ENCODE data around the gene CEBPB.

Gene CEBPB

DNA sequence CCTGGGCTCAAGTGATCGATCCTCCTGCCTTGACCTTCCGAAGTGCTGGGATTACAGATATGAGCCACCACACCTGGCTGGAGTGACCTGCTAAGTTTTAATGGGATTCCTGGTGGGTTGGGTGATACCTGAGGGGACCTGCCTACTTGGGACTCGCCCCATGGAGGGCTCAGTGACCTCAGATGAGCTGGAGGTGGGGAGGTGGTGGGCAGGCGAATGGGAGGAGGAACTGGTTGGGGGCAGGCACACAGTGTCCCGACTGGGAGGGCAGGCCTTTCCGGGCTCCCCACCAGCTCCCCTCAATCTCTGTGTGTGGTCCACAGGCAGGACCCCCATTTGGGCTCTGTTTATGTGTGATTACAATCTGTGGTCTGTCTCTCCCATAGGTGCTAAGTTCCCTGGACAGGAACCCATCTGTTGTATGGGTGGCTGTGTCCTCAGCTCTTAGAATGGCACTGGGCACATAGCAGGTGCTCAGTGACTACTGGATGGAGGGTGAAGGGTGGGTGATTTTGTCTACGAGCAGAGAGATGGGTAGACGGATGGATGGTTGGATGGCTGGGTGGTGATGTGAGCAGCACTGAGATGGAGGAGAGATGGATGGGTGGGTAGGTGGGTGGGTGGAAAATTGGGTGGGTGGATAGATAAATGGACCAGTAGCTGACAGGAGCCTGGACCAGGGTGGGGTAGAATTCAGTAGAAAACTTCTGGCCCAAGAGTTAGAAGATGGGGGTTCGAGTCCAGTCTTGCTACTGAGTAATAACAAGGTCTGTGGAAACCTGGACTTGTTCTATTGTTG is 23.8 kb downstream of the CEBPB start:
- no peak for DNase-seq

DNA sequence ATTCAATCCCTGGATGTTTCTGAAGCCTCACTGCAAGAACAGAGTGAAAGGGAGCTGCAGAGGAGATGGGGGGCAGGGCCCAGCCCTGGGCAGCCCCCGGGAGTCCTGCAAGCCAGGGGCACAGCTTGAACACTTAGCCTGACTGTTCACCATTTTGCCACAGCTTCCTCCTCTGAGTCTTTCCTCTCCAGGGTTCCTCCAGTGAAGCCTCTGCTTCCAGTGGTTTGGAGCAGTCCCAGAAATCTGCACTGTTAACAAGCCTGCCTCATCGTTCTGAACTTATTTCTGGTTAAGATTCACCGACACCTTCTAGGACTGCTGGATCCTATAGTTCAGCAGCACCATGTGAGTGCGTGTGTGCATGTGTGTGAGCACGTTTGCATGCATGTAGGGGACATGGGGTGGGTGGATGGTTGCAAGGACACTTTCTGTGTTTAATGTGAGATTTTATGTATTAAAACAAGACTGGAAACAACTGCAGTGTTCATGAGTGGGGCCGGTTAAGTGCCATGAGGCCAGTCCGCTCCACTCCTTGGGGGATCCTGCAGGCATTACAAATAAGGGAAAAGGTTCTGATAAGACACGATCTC is 24.6 kb downstream of the CEBPB start:
- no peak for DNase-seq

DNA sequence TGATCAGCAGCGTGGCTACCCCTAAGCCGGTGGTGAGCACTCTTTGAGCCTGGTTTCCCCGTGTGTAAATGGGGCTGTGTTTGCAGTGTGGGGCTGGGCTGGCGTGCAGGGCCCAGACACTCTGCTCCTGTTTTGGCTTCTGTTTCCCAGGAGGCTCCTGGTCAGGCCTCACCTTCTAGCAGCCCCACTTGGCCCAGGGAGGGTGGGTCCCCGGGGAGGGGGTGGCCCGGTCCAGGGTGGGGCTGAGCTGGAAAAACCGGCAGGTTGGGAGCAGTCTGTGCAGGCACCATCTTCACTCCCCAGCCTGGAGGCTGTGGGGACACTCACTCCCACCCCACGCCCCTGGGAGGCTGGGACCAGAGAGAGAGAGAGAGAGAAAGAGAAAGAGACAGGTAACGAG is 25.3 kb downstream of the CEBPB start:
- DNase-seq = no peak

DNA sequence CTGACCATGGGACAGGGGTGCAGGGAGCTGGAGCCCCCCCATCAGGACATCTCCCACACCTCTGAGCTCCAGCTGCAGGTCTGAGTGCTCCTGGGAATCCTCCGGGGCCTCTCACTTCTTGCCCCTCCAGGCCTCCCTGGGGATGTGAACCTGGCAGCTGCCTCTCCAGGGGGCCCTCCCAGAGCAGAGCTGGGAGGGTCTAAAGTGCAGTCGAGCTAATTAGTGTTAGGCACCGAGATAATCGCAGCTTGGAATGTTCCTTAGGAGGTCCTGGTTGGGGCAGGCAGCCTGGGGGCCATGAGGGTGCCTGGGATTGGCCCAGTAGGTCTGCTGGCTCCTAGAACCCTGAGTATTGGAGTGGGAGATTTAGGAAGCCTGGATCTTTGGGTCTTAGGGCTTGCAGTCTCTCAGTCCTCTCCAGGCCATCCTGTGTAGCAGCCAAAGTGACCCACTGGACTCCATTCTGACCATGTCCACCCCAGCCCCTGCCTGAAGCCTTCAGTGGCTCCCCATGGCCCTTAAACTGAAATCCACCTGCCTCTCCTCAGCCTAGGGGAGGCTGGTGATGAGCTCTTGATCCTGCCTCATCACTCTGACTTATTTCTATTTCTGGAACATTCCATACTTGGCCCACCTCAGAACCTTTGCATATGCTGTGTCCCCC is 26.0 kb downstream of the CEBPB start:
- no peak for DNase-seq

DNA sequence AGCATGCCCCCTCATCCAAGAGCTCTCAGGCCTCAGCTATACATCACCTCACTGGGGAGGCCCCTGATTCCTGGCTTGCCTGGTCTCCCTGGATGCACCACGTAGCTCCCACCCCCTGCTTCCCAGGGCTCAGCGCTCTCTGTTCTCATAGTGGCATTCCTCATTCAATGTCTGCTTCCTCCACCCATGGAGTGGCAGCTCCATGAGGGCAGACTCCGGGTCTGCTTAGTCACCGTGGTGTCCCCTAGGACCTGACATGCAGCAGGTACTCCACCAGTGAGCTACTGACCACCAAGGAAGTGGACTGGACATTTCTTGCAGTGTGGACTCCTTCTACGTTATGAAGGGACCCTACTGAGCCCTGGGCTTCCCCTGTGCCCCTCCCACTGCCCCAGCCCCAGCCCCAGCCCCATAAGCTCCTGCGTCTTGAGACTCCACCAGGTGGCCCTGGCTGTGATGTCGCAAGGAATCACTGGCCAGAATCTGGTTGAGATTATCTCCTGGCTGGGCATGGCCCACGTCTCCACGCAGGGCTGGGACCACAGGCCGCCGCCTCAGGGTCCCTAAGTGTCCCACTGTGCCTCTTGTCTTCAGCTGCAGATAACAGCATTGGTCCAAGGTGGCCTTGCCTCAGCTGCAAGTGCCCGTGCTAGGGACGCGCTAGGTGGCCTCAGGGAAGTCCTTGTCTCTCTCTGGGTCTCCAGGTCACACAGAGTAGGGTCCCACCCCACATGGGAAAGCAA is 26.7 kb downstream of the CEBPB start:
- DNase-seq = no peak

DNA sequence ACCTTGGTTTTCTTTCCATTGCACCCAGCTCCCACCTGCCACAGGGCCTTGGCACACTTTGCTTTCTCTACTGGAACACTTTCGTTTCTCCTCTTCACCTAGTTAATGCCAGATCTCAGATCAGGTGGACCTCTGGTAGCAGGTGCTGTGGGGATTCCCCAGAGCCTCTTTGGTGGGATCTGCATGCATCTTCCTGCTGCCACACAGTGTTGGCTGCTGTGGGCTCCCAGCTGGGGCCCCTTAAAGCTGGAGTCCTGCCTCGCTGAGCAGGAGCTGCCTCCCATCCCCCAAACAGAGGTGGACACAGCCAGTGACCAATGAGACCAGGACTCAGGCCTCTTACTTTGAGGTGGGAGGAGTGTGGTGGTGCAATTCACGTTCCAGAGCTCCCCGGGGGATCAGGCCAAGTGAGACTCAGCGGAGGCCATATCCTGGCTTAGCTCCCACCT is 28.4 kb downstream of the CEBPB start:
- no peak for DNase-seq

DNA sequence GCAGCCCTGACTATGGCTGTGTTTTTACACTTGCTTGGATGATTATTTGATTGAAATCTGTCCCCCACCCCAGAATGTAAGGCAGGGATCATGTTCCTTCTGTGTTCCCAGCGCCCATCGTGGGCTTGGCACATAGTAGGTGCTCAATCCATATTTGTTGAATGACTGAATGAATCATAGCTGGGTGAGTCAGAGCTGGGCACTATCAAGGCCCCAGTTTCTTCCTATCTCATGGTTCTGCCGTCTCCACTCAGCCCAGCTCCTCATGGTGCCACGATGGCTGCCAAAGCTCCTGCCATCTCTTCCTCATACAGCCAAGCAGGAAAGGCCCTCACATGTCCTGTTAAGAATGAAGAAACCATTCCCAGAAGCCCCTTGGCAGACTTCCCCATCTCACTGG is 29.0 kb downstream of the CEBPB start:
- DNase-seq = no peak

DNA sequence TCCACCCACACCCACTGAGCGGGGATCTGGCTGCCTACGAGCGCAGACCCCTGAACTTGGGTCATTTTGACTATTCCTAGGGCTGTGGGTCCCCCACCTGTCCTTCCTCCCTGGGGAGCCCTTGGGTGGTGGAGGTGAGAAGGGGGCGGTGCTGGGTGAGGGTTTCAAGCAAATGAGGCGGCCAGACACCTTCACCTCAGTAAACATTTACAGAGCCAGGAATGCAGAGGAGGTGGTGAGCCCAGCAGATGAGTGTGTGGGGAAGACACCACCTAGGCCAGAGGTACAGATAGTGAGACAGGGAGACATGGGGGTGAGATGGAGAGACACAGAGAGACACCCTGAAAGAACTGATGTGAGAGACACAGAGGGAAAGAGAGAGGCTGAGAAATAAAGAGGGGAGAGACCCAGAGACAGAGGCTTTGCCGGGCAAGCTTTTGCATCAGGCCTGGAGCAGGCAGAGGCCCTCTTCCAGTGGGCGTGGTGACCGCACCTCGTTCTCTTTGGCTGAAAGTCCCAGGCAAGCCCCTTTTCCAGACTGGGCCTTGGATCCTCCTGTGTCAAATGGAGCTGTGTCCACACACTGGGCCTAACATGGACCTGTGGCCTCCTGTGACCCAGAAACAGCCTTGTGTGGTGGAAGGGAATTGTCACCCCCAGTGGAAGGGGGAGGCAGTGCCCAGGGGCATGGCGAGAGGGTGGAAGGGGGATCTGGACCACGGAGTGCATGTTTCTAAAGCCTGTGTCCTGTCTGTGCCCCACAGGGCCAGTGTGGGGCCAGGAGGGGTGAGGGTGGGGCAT is 29.7 kb downstream of the CEBPB start:
- no peak for DNase-seq

DNA sequence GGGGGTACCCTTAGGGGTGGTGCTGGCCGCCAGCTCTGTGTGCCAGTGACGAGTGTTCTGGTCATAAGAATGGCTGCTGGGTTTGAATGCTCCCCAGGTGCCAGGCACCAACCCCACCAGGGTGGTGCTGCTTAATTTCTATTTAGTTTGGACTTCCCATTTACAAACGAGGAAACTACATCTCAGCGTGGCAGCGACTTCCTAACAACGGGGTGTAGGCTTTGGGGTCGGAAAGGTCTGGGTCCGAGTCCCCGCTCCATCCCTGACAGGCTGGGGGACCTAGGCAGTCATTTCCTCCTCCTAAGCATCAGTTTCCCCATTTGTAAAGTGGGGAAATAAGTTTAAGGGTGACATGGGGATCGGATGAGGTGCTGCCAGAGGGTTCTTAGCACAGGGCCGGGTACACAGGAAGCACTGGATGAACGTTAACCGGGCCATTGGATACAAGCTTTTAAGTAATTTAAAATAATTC is 30.3 kb downstream of the CEBPB start:
- DNase-seq = no peak

DNA sequence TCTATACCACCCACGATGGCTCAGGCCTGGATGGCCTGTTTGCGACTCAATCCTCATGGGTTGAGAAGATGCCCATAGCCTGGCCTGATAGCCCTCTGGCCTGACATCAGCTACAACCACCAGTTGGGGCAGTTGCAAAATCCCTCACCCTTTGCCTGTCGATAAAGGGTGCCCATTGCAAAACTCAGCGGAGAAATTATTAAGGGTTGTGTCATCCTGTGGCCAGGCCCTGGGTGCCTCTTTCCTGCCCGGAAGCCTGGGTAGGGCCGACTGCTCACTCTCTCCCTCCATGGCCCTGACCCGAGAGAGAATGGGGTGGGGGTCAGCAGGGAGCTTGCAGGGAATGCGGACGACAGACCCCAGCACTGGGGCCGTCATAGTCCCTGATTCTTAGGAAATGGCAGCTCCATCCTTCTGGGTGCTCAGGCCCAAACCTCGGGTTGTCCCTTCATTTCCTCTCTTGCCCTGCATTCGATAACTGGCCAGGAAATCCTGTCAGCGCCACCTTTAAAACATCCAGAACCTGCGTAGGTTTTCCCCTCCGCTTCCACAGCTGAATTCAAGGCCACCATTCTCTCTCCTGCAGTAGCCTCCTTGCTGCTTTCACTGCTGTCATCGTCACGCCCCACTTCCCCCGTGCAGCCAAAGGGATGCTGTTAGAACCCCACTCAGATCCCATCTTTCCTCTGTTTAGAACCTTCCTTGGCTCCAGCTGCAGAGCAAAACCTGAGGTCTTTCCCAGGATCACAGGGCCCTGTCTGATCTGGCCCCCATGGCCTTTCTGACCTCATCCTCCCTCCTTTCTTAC is 31.1 kb downstream of the CEBPB start:
- DNase-seq = no peak

DNA sequence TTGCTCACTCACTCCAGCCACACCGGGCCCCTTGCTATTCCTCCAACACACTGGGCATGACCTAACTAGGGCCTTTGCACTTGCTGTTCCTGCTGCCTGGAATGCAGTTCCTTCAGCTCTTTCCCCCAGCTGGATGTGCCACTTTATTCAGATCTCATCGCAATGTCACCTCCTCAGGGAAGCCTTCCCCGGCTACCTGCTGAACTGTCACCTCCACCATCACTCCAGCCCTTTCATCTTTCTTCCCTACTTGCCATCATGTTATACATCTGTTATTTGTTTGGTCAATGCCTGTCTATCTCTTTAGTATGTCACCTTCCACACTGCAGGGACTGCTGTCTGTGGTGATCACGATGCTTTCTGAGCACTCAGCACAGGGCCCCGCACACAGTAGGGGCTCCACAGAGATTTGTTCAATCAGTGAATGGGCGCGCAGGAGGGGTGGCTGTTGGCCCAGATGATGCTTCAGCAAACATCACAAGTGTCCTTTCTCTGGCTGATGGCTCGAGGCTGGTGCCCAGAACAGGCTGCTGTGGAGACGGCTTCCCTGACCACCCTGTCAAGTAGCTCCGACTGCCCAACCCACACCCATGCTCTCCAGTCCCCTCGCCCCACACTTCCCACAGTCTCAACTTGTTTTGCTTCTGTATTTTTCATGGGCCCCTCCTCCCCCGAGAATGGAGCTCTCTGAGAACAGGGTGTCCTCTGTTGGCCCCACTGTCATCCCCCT is 31.8 kb downstream of the CEBPB start:
- DNase-seq = no peak

DNA sequence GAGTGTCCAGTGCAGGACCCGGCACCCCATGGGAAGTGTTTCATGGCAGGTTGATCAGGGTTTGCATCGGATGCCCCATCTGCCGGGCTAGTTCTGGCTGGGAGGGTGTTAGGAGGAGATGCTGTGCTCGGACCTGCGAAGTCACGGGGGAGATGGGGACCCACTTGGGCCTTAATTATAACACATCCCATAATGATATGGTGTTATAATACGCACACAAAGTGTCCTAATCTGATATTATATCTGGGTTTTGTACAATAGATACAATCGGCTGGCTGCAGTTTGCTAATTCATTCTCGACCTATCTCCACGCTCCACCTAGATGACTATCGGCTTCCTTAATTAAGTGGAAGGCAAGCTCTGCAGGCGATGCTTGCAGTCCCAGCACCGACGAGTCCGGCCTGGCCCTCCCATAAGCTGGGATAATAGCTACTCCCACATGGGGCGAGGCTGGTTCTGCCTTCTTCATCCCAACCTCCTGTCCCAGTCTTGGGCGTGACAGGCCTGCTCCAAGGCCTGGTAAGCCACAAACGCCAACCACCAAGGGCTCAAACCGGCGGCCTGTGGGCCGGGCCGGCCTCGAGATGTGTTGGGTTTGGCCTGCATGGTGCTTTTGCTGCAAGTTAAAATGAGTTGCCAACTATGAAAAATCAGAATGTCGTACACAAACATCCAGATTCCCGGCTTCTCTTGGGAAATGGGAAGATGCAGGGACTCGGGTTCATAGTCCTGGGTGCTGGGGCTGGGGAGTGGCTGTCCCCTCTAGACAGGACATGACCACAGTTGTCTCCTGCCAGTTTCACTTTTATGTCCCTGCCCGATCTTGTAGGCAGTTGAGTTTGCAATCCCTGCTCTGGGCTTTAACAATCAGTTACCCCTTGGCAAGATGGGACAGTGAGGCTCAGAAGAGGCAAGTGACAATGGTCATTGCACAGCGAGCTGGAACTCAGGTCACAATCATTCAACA is 32.7 kb downstream of the CEBPB start:
- no peak for DNase-seq

DNA sequence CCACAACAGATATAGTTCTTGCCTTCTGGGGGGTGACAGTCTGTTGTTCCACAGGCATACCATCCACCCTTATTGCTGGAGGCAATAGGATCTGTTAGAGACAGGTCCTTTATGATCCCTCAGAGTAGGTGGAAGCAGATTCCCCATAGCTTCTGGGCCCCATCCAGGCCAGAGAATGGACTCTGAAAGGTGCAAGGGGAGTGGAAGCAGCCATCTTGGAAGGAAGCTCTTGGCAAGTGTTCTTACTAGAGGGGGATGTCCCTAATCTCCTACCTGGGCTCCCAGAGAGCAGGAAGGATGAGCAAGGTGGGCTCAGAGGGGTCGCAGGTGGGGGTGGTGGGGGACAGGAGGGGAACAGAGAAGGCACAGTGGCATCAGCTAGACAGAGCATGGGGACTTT is 33.4 kb downstream of the CEBPB start:
- no peak for DNase-seq

DNA sequence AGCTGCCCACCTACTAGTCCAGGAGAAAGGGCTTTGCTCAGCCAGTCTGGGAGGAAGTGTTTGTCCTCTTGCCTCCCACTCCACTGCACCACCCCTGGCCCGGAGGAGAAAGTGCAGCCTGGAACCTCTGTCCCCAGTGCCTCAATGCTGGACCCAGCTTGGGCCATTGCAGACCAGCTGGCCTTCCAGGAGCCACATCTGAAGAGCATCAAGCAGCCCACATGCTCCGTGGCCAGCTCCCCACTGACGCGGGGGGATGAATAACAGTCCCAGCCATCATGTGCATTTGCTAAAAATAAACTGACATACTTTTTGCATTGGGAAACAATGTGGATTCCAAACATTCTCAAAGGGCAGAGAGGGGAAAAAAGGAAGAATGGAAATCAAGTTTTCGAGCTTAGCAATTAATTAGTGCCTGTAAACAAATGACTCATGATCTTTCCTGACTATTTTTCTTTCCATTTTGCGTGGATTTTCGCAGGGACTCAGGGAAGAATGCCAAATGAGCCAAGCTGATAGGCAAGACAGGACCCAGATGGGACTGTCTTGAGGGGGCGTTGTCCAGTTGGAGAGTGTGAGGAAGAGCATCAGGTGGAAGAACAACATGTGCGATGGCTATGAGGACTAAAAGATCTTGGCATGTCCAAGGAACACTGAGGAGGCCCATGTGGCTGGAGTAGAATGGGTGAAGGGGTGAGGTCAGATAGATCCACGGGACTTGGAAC is 34.1 kb downstream of the CEBPB start:
- DNase-seq = peak; percentile 73

DNA sequence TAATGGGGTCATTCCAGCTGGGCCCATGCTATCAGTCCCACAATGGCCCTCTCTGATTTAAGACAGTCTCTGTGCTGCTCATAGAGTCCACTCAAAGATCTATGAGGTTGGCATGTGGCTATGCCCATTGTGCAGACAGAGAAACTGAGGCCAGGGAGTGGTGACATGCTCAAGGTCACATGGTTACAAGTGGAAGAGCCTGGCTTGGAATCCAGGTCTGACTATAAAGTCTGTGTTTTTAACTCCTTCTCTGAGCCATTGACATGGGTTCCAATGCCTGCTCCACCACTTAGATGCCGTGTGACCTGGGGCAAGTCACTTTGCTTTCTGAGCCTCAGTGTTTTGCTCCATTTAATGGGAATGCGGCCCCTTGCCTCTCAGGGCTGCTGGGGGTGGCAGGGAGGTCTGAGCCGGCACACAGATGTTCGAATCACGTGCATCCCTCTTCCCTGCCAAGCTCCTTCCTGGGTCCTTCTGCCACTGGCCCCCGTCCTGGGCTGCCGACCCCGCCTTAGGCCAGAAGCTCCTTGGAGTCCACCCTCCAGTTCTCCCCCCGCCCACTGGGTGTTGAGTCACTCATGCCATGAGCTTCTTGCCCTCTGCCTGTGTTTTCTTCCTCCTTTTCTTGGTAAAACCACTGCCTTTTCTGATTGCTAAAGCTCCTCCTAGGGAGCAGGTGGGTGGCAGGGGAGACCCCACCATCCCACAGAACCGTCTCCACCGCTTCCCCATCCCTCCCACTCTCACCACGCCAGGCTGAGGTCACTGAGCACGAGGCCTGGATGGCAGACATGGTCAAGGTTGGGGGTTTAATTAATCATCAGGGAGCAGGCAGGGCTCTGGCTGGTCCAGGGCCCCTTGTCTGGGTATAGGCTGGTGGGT is 35.7 kb downstream of the CEBPB start:
- no peak for DNase-seq

DNA sequence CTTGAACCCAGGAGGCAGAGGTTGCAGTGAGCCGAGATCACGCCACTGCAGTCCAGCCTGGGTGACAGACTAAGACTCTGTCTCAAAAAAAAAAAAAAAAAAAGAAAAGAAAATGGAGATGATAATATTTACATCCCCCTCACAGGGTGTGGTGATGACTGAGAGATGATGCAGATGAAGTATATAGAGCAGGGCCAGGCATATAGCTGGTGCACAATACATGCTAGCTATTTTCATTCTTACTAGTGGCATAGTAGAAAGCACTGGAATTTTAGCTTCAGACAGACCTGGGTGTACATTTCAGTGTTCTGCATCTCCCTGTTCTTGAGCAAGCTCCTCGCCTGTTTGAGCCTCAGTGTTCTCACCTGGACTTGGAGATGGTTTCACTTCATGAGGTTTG is 36.9 kb downstream of the CEBPB start:
- DNase-seq = no peak

DNA sequence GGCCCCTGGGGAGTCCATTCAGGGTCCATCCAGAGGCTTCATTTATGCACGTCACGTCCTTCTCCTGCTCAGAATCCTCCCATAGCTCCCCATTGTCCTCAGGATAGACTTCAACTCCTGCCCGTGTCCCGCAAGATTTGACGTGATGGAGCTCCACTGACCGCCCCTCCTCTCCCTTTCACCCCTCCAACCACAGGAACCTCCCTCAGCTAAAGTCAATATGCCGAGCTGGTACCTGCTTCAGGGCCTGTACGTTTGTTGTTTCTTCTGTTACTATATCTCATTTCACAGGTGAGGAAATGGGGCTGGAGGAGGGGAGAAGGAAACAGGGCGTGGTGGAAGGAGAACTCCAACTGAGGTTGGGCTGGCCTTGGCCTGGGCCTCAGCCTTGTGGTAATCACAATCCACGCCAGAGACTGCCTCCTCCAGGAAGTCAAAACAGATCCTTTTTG is 38.6 kb downstream of the CEBPB start:
- no peak for DNase-seq

DNA sequence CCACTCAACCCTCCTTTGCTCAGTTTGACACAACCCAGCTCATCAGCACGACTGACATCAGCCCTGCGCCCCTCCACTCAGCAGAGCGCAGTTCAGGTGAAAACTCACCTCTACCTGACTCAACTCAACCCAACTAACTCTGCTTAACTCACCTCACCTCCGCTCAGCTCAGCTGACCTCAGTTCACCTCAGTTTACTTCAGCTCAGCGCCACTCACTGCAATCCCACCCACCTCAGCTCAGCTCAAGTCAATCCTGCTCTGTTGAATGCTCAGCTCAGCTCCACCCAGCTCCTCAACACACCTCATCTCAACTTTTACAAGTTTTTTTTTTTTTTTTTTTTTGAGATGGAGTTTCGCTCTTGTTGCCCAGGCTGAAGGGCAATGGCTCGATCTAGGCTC is 39.6 kb downstream of the CEBPB start:
- no peak for DNase-seq

Data from amniotic stem cell (primary cell).